ENCODE data around the gene TUBB6. TPM values are rescaled to one million over a fixed set of nuclear protein-coding genes. Genes with fewer than 3 reads are reported as not detected.
A peak's percentile ranks its signal among the peaks of the same experiment; 100 is the strongest.

Gene TUBB6
- total and polyA plus RNA-seq, 2 donors (not counting 3 experiments of a cell fraction or from before 2014, with no cell fraction given): 440 to 747 TPM

DNA sequence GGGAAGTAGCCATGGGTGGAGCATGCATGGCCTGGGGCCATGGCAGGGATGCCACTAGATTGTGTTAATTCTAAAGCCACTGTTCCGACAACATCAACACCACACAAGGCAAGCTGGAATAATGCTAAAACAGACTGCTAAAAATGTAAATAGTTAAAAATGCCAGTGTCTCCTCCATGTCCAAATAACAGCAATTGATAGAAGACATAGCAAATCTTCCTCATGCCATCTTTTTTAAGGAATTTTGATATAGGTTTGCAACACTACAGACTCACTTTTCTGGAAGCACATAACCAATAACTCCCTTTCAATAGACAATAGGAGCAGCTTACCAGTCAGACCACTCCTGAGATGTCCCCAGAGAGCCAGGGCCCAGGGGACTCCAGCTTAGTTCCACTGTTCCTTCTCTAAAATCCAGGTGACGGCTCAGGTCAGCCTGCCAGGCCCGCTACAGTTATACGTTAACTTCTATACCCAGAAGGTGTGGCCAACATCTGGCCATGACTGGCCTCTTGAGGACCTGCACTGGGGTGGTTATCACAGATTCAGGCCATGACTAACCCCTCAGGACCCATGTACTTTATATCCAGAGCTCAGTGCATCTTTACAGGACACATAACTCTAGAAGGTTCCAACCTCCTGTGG is 20.3 kb downstream of the TUBB6 start:
- Histone ChIP-seq H3K27ac (ENCODE audit: insufficient read depth, low read depth, low read length) (no peak overlapping the region), H3K9me3 (replicated peaks; ENCODE audit: control insufficient read depth, insufficient read depth, low read length) (no peaks in the 10 kb centered on the region), H3K36me3 (ENCODE audit: control insufficient read depth in 2 of 2, extremely low read depth in 1 of 2, insufficient read depth in 2 of 2, low read length in 2 of 2) (peaks cover 17 to 18% of the 10 kb centered on the region in 2 experiments), H2AFZ (ENCODE audit: low read depth, low read length) (no peak overlapping the region), H3K4me3 (replicated peaks in 1 of 3; ENCODE audit: insufficient read depth in 1 of 3, low read depth in 1 of 3, low read length in 3 of 3) (no peak overlapping the region), H3K4me1 (ENCODE audit: control insufficient read depth, extremely low read depth, insufficient read depth, low read length) (no peaks in the 10 kb centered on the region), H3K4me2 (ENCODE audit: insufficient read depth, low read length) (no peak overlapping the region), H3K27me3 (ENCODE audit: control insufficient read depth in 2 of 2, insufficient read depth in 2 of 2, low read length in 2 of 2) (no peaks in the 10 kb centered on the region), H4K20me1 (replicated peaks; ENCODE audit: control insufficient read depth, extremely low read depth, insufficient read depth, low read length) (peaks cover 5% of the 10 kb centered on the region), H3K79me2 (ENCODE audit: control insufficient read depth, insufficient read depth, low read length) (peaks cover 14% of the 10 kb centered on the region), H3K9ac (replicated peaks; ENCODE audit: extremely low read depth, insufficient read depth, low read length) (no peak overlapping the region), H3K9me1 (replicated peaks; ENCODE audit: control insufficient read depth, extremely low read depth, insufficient read depth, low read length) (no peaks in the 10 kb centered on the region)
- ChIA-PET POLR2A (interaction anchor here (1.4 kb wide), 1 partner anchor 49 kb away, joined by 6 read pairs; the partner anchor contains the start of gene AFG3L2), CTCF (interaction anchor here (0.6 to 3.4 kb wide), 37 partner anchors 8 to 831 kb away, joined by 3 to 61 read pairs (median 5); partner anchors contain the start of genes AFG3L2, CEP76, PSMG2 and TUBB6)
- TF ChIP-seq MYC (IDR thresholded peaks at IDR 0.05; ENCODE audit: low read depth, low read length) (no peak), POLR2A (IDR thresholded peaks at IDR 0.05; ENCODE audit: low read depth, low read length) (peak; percentile 12)
- intact Hi-C loops (cut with micrococcal nuclease): no loop called here
- no TSS peak for BruUV-seq (replicated peaks)
- dilution Hi-C loops (cut with MboI; ENCODE audit: extremely low pct_ligation_motif_present, low sequenced_read_pairs): no loop called here
- FAIRE-seq (peak; percentile 48), DNase-seq (ENCODE audit: low read depth, low spot score) (no peak)

DNA sequence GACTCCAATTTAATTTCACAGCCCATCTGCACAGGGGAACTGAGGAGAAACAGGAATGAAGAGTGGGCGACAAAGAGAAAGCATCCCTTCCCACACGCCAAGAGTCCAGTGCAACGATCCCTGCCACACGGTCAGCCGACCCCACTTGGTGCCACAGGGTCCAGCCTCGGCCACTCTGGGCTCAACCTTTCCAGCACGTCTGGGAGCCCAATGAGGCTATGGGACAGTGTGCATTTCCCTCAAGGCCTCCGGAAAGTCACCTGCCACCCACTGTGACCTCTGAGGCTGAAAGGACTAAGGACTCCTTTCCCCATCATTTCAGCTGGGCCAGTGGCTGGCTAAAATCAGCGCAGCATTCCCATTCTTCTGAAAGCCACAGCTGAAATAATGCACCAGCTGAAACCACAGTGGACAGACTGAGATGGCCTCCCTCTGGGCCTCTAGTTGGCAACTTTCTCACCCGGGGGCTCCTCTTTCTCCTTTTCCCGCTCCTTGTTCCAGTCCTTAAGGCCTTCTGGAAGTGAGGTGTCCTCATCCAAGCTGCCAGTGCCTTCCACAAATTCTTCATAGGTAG is 21.2 kb downstream of the TUBB6 start:
- Histone ChIP-seq H3K9me1 (replicated peaks; ENCODE audit: control insufficient read depth, extremely low read depth, insufficient read depth, low read length) (no peaks in the 10 kb centered on the region), H3K27ac (ENCODE audit: insufficient read depth, low read depth, low read length) (no peak overlapping the region), H3K36me3 (ENCODE audit: control insufficient read depth in 2 of 2, extremely low read depth in 1 of 2, insufficient read depth in 2 of 2, low read length in 2 of 2) (peaks cover 17 to 24% of the 10 kb centered on the region in 2 experiments), H4K20me1 (replicated peaks; ENCODE audit: control insufficient read depth, extremely low read depth, insufficient read depth, low read length) (peaks cover 5% of the 10 kb centered on the region), H3K4me2 (ENCODE audit: insufficient read depth, low read length) (no peak overlapping the region), H3K9ac (replicated peaks; ENCODE audit: extremely low read depth, insufficient read depth, low read length) (no peak overlapping the region), H3K4me3 (replicated peaks in 1 of 3; ENCODE audit: insufficient read depth in 1 of 3, low read depth in 1 of 3, low read length in 3 of 3) (no peak overlapping the region), H3K4me1 (ENCODE audit: control insufficient read depth, extremely low read depth, insufficient read depth, low read length) (no peaks in the 10 kb centered on the region), H3K9me3 (replicated peaks; ENCODE audit: control insufficient read depth, insufficient read depth, low read length) (no peaks in the 10 kb centered on the region), H3K27me3 (ENCODE audit: control insufficient read depth in 2 of 2, insufficient read depth in 2 of 2, low read length in 2 of 2) (no peaks in the 10 kb centered on the region), H2AFZ (ENCODE audit: low read depth, low read length) (no peak overlapping the region), H3K79me2 (ENCODE audit: control insufficient read depth, insufficient read depth, low read length) (peaks cover 10% of the 10 kb centered on the region)
- FAIRE-seq (no peak), DNase-seq (ENCODE audit: low read depth, low spot score) (no peak)
- TF ChIP-seq EZH2 (IDR thresholded peaks at IDR 0.05; ENCODE audit: borderline replicate concordance, low read depth, low read length, severe bottlenecking): no peak
- ChIA-PET POLR2A (no interaction called here), CTCF (interaction anchor here (0.7 to 3.4 kb wide), 11 partner anchors 11 to 57 kb away, joined by 3 to 61 read pairs (median 19); partner anchors contain the start of genes AFG3L2 and TUBB6)
- TSS peak; percentile 84 for BruUV-seq (replicated peaks)
- dilution Hi-C loops (cut with MboI; ENCODE audit: extremely low pct_ligation_motif_present, low sequenced_read_pairs) (no loop called here), intact Hi-C loops (cut with micrococcal nuclease) (no loop called here)

All from endothelial cell of umbilical vein (primary cell).